IPS DF 19.7 (cell line): ENCODE results near the gene POLR3H.

ENCODE experiments used
- DNase-seq: peaks from one replicate; pipeline ENCODE4 v3.0.0-alpha.2; 2013; ENCODE audit warnings: low read depth, low spot score

POLR3H gene

DNA sequence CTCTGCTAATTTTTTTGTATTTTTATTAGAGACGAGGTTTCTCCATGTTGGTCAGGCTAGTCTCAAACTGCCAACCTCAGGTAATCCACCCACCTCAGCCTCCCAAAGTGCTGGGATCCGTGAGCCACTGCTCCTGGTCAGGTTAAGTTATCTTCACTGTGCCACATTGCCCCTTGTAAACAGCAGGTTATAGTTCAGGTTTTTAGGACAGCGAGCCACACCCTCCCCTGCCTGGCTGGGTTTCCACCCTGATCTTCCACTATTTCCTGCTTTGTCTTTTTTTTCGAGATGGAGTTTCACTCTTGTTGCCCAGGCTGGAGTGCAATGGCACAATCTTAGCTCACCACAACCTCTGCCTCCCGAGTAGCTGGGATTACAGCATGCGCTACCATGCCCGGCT, 59.2 kb downstream of the POLR3H start:
- DNase-seq: no peak

DNA sequence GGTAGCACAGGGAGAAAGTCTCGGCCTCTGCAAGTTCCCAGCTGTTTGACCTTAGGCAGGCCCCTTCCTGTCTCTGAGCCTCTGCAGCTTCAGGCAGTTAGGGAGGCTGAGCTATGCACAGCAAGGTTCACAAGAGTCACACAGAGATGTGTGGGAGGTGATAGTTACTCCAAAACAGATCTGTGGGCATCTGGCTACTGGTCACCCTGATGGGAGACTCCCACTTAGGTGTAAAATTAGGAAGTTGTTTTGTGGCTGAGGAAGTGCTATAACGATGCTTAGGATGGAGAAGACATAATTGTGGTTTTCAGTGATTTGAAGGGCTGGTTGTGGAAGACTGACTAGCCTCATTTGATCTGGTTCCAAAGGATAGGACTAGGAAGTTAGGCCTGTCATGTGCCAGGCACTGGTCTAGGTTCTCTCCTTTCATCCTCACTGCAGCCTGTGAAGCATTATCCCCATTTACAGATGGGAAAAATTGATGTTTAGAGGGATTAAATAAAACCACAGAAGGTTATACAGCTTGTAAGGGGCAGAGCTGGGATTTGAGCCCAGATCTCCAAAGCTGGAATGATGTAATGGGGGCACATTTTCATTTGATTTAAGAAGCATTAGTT, 61.8 kb downstream of the POLR3H start:
- DNase-seq: no peak

DNA sequence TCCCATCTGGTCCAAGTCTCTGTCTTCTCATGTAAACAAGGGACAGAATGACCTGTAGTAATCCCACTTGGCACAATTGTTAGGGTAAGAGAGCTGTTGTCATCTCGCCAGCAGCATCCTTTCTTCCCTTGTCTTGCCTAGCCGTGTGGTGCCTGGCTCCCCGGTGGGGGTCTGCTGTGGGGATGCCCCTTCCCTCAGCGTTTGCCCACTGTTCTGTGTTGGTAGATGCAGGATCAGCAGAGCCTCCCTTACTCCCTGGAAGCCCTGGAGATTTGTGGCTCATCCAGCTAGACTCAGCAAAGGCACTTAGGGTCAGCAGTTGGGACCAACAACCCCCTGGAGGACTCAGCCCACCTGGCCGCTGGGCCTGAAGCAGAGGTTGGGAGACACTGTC, 62.3 kb downstream of the POLR3H start:
- no peak for DNase-seq

DNA sequence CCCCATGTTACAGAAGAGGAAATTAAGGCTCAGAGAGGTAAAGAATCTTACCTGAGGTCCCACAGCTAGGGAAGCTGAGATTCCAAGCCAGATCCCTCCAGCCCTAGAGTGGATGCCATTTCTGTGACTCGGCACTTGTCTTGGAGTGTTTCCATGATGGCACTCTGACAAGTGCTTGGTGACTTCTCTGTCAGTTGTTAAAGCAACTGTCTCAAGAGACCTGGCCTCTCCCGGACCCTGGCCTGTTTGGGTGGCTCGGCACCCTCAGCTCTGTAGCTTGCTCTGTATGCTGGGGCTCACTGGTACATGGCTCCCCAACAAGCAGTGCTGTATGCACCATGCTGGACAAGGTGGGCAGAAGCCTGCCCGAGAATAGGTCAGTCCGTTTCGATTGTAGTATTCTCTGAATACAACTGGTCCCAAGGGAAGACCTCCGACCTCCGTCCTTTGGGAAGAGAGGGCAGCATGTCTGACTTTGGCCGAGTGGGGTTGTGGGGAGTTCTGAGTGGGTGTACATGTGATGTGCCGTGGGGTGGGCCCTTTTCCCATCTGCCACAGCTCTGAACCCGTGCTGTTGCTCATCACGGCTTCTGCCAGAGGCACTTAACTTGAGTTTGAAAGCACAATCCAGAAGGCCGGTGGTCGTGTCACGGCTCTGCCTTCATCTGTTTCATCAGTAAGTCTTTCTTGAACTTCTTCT, 63.0 kb downstream of the POLR3H start:
- no peak for DNase-seq

DNA sequence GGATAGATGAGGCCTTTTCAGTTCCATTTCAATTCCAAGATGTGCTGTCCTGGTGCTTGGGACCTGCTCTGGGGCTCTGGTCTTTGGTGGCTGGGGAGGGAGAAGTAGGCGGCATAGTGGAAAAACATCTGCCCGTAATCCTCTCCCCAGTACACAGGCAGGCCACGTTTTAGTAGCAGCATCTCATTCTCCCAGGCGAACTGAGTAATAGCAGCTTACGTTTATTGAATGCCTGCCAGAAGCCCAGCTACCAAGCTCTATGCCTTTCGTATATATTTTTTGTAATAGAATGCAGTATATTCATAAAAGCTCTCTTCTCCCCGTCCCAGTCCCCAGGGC, 63.9 kb downstream of the POLR3H start:
- no peak for DNase-seq

DNA sequence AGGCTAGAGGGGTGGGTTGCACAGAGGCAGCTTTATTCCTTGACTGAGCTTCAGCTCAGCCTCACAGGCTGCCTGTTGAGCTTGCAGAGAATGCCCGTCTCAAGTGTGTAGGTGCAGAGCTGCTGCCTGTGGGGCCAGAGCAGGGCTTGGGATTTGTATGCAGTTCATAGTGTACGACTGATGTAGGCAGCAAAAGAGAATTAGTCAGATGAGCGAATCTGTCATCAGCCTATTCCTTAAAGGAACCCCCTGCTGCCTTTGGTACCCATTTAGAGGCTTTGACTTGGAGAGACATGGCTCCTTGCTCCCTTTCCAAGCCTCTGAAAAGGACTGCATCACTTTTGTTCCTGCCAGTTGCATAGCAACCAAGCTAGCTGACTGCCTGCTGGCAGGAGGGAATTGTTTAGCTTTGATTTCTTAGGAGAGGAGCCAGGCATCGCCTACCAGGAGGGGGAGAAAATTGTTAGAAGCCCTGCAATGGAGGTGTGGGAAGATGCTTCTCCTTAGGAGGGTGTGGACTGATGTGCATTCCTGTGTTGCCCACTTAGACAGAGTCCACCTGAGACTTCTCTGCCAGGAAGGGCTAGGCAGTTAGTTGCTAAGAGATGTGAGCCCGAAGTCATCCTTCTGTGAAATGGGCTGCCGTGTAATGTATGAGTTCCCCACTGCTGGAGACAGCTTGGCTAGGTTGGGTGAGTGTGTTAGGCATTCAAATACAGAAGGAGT, 64.4 kb downstream of the POLR3H start:
- DNase-seq: no peak

DNA sequence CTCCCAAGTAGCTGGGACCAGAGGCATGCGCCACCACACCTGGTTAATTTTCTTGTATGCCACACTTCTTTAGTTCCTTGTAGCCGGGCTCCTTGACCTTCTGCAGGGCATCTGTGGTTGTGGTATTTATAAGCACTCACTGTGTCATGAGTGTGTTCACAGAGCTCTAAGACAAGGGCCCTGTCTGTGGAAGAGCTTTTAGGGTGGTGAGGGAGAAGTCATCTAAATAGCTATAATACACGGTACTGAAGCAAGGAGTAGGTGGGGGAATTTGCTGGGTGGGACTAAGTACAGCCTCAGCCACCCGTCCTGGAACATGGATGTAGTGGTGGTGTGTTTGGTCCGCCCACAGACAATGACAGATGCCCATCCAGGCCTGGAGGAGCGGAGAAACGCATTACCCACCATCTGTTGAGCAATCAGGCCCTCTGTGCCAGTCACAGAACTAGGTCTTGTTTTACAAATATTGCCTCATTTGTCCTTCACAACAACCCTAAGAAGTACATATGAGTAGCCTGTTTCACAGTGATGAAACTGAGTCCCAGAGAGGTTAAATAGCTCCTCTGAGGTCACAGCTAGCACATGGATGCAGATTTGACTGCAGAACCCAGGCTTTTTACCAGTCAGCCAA, 65.3 kb downstream of the POLR3H start:
- DNase-seq: no peak

DNA sequence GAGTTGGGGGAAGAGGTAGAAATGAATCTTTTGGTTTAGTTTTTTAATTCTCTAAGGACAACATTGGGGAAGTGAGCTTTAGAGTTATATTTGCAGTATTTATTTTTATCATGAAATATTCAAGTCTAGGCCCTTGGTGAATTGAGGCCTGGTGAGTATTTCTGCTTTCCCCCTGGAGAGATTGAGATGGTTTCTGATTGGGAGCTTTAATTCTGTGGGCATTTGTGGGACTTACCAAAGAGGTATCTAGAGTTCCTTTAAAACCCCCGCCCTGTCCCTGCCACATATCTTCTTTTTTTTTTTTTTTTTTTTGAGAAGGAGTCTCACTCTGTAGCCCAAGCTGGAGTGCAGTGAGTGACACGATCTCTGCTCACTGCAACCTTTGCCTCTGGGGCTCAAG, 65.8 kb downstream of the POLR3H start:
- DNase-seq: no peak
